Coronary artery (tissue), 2 donors: ENCODE measurements around the gene KANTR.

Source experiments
- DNase-seq: peaks from one replicate; pipeline ENCODE4 v3.0.0-alpha.2; 2017; ENCODE audit warnings: low spot score
- H3K27ac ChIP-seq, 2 donors: fragments of 200-600 bp; sonication (generic); one replicate each; pipeline ENCODE4 v1.5.1; 2016 to 2019
- H3K4me3 ChIP-seq: fragments of 200-600 bp; sonication (generic); 2 replicates; pipeline ENCODE4 v1.5.1; 2016; ENCODE audit warnings: mild to moderate bottlenecking, moderate library complexity
- TF ChIP-seq, protein P1 (sequence below): fragments of 200-600 bp; sonication (generic); IDR thresholded peaks from one replicate; pipeline ENCODE4 v1.5.1; 2019; ENCODE audit warnings: antibody characterized with exemption

The KANTR gene

DNA sequence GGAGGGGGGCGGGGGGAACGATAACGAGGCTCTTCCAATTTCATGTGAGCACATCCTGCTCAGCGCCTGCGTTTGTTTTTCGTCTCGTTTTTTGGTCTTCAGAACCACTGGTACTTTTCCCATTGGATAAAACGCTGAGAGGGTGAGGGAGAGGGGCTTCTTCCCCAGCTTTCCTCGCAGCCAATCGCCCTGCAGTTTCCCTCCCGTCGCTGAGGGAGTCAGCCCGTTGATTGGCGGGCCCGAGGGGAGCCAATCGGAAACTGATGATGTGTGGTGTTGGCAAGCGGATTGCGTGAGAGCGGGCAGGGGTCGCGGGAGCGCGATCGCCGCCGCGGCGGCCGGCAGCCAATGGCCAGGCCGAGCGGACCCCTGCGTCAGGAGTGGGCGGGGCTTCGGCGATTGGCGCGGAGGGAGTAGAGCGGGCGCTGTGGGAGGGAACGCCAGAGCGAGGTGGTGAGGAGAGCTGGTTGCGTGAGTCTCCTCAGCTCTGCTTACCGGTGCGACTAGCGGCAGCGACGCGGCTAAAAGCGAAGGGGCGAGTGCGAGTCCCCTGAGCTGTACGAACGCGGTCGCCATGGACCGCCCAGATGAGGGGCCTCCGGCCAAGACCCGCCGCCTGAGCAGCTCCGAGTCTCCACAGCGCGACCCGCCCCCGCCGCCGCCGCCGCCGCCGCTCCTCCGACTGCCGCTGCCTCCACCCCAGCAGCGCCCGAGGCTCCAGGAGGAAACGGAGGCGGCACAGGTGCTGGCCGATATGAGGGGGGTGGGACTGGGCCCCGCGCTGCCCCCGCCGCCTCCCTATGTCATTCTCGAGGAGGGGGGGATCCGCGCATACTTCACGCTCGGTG, 11.8 kb upstream of the KANTR start, which contains the start of gene TSPYL2:
TSPYL2 (plus strand) TSS at position 443 of the 848 bp plus-strand sequence; CDS start at position 575, 132 bp downstream.
- Histone ChIP-seq H3K4me3 (peak within 1 kb of the TSS; percentile 77), H3K27ac (peak within 1 kb of the TSS; percentile 94)
- peak; percentile 96 for DNase-seq
- TF ChIP-seq, protein P1, sequence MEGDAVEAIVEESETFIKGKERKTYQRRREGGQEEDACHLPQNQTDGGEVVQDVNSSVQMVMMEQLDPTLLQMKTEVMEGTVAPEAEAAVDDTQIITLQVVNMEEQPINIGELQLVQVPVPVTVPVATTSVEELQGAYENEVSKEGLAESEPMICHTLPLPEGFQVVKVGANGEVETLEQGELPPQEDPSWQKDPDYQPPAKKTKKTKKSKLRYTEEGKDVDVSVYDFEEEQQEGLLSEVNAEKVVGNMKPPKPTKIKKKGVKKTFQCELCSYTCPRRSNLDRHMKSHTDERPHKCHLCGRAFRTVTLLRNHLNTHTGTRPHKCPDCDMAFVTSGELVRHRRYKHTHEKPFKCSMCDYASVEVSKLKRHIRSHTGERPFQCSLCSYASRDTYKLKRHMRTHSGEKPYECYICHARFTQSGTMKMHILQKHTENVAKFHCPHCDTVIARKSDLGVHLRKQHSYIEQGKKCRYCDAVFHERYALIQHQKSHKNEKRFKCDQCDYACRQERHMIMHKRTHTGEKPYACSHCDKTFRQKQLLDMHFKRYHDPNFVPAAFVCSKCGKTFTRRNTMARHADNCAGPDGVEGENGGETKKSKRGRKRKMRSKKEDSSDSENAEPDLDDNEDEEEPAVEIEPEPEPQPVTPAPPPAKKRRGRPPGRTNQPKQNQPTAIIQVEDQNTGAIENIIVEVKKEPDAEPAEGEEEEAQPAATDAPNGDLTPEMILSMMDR = no peak

DNA sequence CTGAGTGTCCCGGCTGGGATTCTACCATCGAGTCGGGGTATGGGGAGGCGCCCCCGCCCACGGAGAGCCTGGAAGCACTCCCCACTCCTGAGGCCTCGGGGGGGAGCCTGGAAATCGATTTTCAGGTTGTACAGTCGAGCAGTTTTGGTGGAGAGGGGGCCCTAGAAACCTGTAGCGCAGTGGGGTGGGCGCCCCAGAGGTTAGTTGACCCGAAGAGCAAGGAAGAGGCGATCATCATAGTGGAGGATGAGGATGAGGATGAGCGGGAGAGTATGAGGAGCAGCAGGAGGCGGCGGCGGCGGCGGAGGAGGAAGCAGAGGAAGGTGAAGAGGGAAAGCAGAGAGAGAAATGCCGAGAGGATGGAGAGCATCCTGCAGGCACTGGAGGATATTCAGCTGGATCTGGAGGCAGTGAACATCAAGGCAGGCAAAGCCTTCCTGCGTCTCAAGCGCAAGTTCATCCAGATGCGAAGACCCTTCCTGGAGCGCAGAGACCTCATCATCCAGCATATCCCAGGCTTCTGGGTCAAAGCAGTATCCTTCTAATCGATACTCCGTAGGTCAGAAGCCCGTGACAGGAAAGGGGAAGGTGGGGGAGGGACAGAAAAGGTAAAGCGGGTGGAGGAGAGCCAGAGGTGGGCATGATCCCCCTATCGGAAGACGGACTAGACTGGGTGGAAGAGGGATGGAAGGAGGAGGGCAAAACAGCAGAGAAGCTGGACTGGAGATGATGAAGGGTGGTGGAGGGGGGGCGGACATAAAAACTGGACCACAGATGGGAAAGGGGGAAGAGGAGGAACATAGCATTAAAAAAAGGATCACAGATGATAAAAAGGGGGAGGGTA, 10.9 kb upstream of the KANTR start:
- TF ChIP-seq, protein P1 = no peak
- peak; percentile 72 for DNase-seq
- Histone ChIP-seq H3K4me3 (peak overlapping the region; percentile 77), H3K27ac (peak overlapping the region; percentile 94)

DNA sequence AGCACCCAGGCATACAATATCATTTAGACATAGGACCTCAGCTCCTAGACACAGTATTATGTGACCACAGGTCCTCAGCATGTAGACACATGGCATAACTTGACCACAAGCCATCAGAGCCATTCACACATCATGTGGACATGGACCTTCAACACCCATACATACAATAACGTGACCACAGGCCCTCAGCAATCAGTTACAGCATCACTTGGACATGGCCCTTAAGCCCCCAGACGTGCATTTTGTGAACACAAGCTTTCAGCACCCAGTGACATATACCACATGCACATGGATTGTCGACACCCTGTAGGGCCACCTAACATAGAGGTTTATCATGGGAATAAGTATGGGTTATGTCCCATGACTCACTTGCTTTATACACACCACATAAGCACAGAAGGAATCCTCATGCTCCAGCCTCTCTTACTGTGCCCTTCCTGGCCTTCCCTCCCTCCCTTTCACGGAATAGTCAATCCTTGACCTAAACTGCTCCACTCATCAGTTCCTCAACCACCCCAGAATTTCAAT, 9.8 kb upstream of the KANTR start:
- H3K27ac ChIP-seq = peak overlapping the region; percentile 94
- no peak for DNase-seq
- H3K4me3 ChIP-seq = peak overlapping the region; percentile 77
- TF ChIP-seq, protein P1 = no peak

DNA sequence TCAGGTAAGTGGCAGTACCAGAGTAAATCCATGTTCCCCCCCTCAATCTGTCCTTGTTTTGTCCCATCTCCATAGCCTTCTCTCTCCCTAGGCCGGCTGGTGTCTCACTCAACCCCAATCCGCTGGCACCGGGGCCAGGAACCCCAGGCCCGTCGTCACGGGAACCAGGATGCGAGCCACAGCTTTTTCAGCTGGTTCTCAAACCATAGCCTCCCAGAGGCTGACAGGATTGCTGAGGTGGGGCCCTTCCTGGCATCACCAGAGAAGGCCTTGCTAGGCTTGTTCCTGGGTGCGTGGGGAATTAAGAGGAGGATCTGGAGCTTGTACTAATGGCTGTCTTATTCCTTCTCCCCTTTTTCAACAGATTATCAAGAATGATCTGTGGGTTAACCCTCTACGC, 9.1 kb upstream of the KANTR start:
- H3K4me3 ChIP-seq = peak overlapping the region; percentile 77
- TF ChIP-seq, protein P1 = no peak
- no peak for DNase-seq
- H3K27ac ChIP-seq = peak overlapping the region; percentile 15 to 94

DNA sequence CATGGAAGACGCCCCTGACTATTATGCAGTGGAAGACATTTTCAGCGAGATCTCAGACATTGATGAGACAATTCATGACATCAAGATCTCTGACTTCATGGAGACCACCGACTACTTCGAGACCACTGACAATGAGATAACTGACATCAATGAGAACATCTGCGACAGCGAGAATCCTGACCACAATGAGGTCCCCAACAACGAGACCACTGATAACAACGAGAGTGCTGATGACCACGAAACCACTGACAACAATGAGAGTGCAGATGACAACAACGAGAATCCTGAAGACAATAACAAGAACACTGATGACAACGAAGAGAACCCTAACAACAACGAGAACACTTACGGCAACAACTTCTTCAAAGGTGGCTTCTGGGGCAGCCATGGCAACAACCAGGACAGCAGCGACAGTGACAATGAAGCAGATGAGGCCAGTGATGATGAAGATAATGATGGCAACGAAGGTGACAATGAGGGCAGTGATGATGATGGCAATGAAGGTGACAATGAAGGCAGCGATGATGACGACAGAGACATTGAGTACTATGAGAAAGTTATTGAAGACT, 8.2 kb upstream of the KANTR start:
- H3K4me3 ChIP-seq = peak overlapping the region; percentile 46
- TF ChIP-seq, protein P1 = no peak
- DNase-seq = no peak
- H3K27ac ChIP-seq = peak overlapping the region; percentile 30 to 78

DNA sequence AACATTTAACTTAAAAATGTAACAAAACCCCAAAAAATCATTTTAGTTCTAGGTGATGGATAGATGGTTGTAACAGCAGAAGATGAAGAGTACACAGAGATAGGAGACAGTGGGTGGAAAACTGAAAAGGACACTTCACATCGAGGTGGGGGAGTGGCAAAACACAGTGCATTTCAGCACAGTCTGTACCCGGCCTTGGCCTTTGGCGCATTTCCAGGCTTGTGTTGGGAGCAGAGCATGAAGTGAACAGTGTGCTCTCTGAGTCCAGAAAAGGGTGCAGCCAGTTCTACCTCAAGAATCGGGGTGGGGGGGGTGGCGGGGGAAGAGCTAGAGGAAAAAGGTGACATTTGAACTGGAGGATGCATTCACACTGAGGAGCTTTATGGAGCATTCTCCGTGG, 7.5 kb upstream of the KANTR start:
- DNase-seq = peak; percentile 74
- Histone ChIP-seq H3K27ac (peak overlapping the region; percentile 75 to 78), H3K4me3 (peak overlapping the region; percentile 46)
- TF ChIP-seq, protein P1 = no peak
